Astrocyte of the cerebellum (primary cell): Measurements from ENCODE around the gene SLCO4A1.

Experiments used
- DNase-seq: peaks from one replicate; pipeline ENCODE4 v3.0.0-alpha.2; 2011; ENCODE audit warnings: low read depth
- H3K4me3 ChIP-seq: 2 replicates; pipeline ENCODE4 v1.5.1; 2011; ENCODE audit warnings: mild to moderate bottlenecking, low read depth, low read length, moderate library complexity
- CTCF ChIP-seq: IDR thresholded peaks from 2 replicates; pipeline ENCODE4 v1.5.1; 2012; ENCODE audit warnings: low read length, low read depth, moderate library complexity, mild to moderate bottlenecking; ENCODE audit errors: missing control alignments
- in situ Hi-C: cut with HindIII; loops from 2 replicates; pipeline ENCODE4 v1.10.0; 2017; ENCODE audit warnings: low sequenced_read_pairs

The SLCO4A1 gene

GRCh38 chr20:62651285-62652021 lies 9.2 kb downstream of the SLCO4A1 start:
- in situ Hi-C loops: no loop called here

DNA sequence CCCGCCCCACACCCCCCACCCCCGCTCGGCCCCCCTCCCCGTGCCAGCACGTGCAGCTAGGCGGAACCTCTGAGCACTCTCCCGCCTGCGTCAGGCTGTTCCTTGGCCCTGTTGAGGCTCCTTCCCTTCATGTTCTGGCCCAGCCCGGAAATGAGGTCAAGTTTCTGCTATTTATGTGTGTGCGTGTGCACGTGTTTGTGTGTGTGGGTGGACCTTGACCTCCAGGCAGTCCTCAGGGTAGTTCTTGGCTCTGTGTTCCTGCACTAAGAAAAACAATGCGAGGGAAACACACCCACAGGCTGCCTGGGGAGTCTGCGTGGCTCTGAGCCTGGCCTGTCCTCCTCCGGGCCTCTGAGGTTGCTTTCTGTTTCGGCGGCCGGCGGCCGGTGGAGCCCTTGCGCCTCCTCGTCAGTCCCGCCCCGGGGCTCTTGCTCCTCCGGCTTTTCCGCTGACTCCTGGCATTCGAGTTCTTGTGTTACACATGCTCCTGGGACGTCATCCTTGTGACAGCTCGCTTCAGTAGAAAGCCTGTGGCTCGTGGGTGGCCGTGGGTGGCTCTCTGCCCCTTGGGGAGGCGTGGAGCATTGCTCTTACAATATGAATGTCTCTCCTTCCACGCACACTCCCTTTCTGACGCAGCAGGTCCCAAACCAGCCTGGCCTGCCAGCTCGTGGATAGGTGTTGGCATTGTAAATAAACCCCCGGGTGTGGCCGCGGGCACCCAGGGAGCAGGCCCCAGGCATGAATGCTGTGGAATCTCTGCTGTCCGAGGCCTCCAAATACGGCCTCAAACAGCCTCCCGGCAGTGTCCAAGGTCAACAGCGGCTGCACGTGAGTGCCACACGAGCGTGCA lies 10.0 kb downstream of the SLCO4A1 start:
- in situ Hi-C loops: no loop called here
- no peak for TF ChIP-seq CTCF
- peak overlapping the region; percentile 3 for H3K4me3 ChIP-seq
- DNase-seq: peak; percentile 47

More at GRCh38 chr20:62651285-62652021, 9.2 kb downstream of the SLCO4A1 start:
- TF ChIP-seq CTCF: no peak
- DNase-seq: no peak
- no peak overlapping the region for H3K4me3 ChIP-seq

DNA sequence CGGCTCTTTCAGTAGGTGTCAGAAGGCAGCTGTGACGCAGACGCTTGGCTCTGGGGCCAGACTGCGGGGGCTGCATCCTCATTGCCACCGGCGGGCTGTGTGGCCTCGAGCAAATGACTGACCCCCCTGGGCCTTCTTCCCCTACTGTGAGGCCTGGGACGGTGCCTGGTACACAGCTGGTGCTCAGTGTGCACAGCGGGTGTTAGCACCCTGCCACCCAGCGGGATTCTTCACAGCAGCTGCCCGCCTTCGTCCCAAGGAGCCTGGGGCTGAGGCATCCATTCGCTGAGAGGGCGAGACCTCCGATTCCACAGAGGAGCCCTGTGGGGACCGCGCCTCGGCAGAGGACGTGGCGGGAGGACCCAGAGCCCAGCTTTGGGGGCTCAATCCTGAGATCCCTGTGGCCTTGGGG lies 10.6 kb downstream of the SLCO4A1 start:
- TF ChIP-seq CTCF: no peak
- H3K4me3 ChIP-seq: no peak overlapping the region

DNA sequence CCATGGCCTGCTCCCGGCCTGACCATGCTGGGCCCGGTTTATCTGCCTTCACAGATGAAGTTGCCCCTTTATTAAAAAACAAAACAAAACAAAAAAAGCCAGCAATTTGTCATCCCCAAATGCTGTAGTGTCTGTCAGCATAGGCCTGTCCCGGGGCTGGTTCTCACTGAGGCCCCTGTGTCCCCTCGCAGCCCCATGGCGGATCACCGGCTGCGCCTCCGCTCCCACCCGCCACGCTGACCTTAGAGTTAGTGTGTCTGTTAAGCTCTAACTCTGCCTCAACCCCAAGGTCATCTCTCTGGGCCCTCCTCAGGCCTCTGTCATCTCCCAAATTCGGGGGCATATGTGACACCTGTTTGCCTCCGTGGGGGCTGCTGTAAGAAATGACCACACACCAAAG lies 11.1 kb downstream of the SLCO4A1 start:
- no peak for DNase-seq
- in situ Hi-C loops: no loop called here
- no peak overlapping the region for H3K4me3 ChIP-seq
- no peak for TF ChIP-seq CTCF

More for the DNA sequence above, 10.6 kb downstream of the SLCO4A1 start:
- DNase-seq: no peak
- in situ Hi-C loops: no loop called here

GRCh38 chr20:62653951-62654685 lies 11.8 kb downstream of the SLCO4A1 start:
- H3K4me3 ChIP-seq: no peak overlapping the region
- in situ Hi-C loops: no loop called here
- TF ChIP-seq CTCF: no peak
- DNase-seq: no peak
